Pulmonary artery endothelial cell (primary cell): ENCODE data around the gene REC8. TPM values are rescaled to one million over a fixed set of nuclear protein-coding genes. Genes with fewer than 3 reads are reported as not detected.
"Not testable (repeated sequence)": the region's sequence is repeated elsewhere in the genome, so short reads cannot be mapped to it uniquely, and the experiment has no call there.

ENCODE experiments used
- DNase-seq: peaks from one replicate; pipeline ENCODE4 v3.0.0-alpha.2; 2011; ENCODE audit warnings: low read depth, low spot score
- total RNA-seq: library from RNA; depleted of rRNA; stranded (reverse); fragments of >200 nt; gene quantifications from 2 replicates; pipeline ENCODE4 v1.2.3, GENCODE V29; 2014

Gene REC8
- total RNA-seq, 1 donor from 2014 or later, result 1.6 TPM

GRCh38 chr14:24183014-24183481 lies 11.2 kb downstream of the REC8 start:
- DNase-seq, result no peak

GRCh38 chr14:24184104-24184970 lies 12.5 kb downstream of the REC8 start:
- DNase-seq, result no peak

DNA sequence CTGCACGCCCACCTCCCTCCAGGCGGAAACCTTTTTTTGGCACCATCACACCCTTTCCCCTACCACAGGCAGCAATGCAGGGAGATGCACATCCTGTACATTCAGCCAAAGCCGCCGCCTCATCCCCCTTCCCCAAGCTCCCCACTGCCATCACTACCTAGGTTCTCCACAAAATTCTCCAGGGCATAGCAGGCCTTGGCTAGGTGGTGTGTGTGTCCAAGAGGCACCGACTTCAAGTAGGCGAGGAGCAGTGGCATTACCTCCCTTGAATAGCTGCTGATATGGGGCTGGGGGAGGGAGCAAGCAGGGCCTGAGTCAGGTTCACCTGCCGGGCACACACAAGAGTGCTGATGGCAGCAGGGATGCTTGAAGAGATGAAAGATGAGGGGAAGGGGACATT lies 13.1 kb downstream of the REC8 start:
- no peak for DNase-seq

DNA sequence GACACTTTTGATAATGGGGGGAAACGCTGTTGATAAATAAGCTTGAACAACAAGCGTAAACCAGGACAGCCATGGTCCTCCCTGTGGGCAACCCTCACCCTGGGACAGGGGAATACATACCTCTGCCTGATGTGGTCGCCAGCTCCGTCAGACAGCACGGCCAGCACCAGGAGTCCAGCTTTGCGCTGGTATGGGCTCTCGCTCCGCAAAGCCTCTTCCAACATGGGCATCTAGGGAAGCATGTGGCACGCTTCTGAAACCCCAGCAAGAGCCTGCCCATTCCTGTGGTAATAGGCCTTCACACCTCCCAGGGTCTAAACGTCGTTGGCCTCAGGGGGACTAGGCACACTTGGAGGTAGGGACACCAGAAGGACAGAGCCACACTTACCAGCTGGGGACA lies 13.9 kb downstream of the REC8 start:
- DNase-seq, result no peak

DNA sequence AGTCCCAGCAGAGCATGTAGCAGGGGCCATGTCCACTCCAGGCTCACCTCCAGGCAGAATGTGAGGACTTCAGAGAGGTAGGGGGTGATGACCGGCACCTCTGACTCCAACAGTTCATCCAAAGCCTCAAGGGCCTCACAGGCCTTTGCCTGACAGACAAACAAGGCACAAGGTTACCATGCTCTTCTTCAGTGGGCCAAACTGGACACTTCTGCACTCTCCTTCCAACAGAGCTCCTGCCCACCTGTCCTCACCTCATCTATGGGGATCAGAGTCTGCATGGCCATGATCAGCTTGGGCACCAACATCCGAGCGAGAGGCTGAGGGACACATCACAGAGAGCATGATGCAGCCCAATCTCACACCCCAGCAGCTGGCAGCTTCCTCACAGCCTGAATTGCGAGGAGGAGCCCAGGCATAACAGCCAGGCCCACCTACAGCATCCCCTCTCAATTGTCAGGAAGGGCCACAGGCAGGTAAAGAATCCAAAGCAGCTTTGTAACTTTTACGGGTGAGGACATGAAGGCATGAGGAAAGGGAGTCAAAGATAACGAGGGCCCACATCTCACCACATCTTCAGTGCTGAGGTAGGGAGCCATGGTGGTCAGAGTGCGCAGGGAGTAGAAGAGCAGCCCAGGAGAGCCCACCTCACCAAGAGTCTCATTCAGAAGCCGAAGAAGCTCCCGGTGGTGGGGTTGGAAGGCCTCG lies 15.1 kb downstream of the REC8 start:
- no peak for DNase-seq

GRCh38 chr14:24187539-24187915 lies 15.6 kb downstream of the REC8 start:
- no peak for DNase-seq

GRCh38 chr14:24188251-24189058 lies 16.6 kb downstream of the REC8 start, which contains the start of gene IPO4:
Gene IPO4 (minus strand): TSS chr14:24188816. CDS start chr14:24188787, 29 bp downstream.
- peak; percentile 93 for DNase-seq

- DNase-seq, result no peak
Observed at GRCh38 chr14:24189059-24189375, 17.1 kb downstream of the REC8 start.

- no peak for DNase-seq
Observed at GRCh38 chr14:24189460-24189859, 17.6 kb downstream of the REC8 start.

- DNase-seq, result no peak
Observed at GRCh38 chr14:24190416-24190815, 18.5 kb downstream of the REC8 start.

GRCh38 chr14:24192933-24193332 lies 21.1 kb downstream of the REC8 start:
- no peak for DNase-seq

GRCh38 chr14:24194186-24194872 lies 22.4 kb downstream of the REC8 start:
- no peak for DNase-seq

DNA sequence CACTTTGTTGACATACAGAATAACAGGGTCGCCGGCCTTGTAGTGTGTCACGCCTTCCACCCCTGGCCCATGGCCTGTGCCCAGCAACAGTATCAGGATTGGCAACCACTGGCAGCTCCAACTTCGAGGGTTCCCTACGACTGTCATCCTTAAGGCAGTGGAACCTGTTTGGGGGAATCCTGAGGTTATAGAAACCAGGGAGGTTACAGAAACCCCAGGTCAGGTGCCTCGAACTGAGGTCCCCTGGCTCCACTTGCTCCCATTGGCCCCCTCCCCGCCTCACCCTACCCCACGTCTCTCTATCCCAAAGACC lies 22.9 kb downstream of the REC8 start:
- DNase-seq, result no peak

- peak; percentile 66 for DNase-seq
Observed at GRCh38 chr14:24195186-24196070, 23.5 kb downstream of the REC8 start, which contains the start of gene TM9SF1. Gene TM9SF1 (minus strand): TSS chr14:24195441. CDS start chr14:24195019, 422 bp downstream.

- no peak for DNase-seq
Observed at GRCh38 chr14:24196071-24197055, 24.5 kb downstream of the REC8 start.

- no peak for DNase-seq
Observed at GRCh38 chr14:24197056-24197450, 25.2 kb downstream of the REC8 start.

DNA sequence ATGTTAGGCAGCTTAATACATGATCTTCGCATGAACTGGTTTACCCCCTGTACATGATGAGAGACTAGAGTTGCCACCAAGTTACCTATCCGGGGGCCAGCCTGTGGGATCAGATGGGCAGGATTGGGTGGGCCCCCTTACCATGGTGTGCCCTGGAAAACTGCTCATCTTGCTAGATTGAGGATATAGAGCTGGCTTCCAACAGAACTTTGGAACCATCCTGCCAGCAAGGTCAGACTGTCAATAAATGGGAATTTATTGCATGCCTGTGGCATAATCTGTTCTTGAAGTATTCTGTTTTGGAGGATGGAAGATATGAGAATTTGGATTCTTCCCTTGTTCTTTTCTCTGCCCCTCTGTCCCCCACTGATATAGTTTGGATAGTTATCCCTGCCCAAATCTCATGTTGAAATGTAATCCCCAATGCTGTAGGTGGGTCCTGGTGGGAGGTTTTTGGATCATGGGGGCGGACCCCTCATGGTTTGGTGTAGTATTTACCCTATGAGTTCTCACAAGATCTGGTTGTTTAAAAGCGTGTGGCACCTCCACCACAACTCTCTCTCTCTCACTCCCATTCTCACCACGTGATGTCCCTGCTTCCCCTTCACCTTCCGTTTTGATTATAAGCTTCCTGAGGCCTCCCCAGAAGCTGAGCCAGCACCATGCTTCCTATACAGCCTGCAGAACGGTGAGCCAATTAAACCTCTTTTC lies 27.1 kb downstream of the REC8 start:
- DNase-seq, result no peak

DNA sequence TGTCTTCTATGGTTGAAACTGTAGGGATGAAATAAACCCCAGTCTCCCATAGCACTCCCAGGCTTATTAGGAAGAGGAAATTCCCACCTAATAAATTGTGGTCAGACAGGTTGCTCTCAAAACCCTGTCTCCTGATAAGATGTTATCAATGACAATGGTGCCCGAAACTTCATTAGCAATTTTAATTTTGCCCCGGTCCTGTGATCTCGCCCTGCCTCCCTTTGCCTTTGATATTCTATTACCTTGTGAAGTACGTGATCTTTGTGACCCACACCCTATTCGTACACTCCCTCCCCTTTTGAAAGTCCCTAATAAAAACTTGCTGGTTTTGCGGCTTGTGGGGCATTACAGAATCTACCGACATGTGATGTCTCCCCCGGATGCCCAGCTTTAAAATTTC lies 30.7 kb downstream of the REC8 start:
- DNase-seq, result not testable (repeated sequence)
